CD4-positive, CD25-positive, alpha-beta regulatory T cell (primary cell): ENCODE measurements around the gene YBEY. TPM values are rescaled to one million over a fixed set of nuclear protein-coding genes. Genes with fewer than 3 reads are reported as not detected.

Experiments
- ATAC-seq, 2 donors: fragments of 150-1000 bp; cut with Tn5 transposase; one replicate each; pipeline ENCODE4 v1.10.0; 2021; ENCODE audit warnings: low read depth in 2 of 2, moderate number of reproducible peaks in 2 of 2, moderate library complexity in 1 of 2
- DNase-seq, 3 donors: peaks; one replicate each; pipeline versions ENCODE4 v3.0.0 to v3.0.0-alpha.2; 2012 to 2022; ENCODE audit warnings: mixed read lengths in 1 of 3
- H3K27ac ChIP-seq: one replicate; pipeline ENCODE4 v1.7.0; 2013; ENCODE audit warnings: mild to moderate bottlenecking, low read length; ENCODE audit not compliant: insufficient read depth, poor library complexity, severe bottlenecking
- H3K27me3 ChIP-seq: one replicate; pipeline ENCODE4 v1.7.0; 2013; ENCODE audit warnings: low read length; ENCODE audit not compliant: control insufficient read depth, insufficient read depth
- H3K36me3 ChIP-seq: one replicate; pipeline ENCODE4 v1.7.0; 2013; ENCODE audit warnings: mild to moderate bottlenecking, low read length, moderate library complexity; ENCODE audit not compliant: control insufficient read depth, insufficient read depth
- H3K4me1 ChIP-seq: 2 replicates; pipeline ENCODE4 v1.7.0; 2013; ENCODE audit warnings: mild to moderate bottlenecking, low read length; ENCODE audit not compliant: insufficient read depth, control insufficient read depth, poor library complexity, severe bottlenecking
- H3K4me3 ChIP-seq: one replicate; pipeline ENCODE4 v1.7.0; 2013; ENCODE audit warnings: low read depth, mild to moderate bottlenecking, low read length, moderate library complexity
- H3K9me3 ChIP-seq, 2 experiments: 1 replicate in 1 of 2; 2 replicates in 1 of 2; pipeline ENCODE4 v1.7.0; 2013; ENCODE audit warnings: low read length in 2 of 2, mild to moderate bottlenecking in 1 of 2, moderate library complexity in 1 of 2; ENCODE audit not compliant: control insufficient read depth in 2 of 2
- H3K27ac Mint-ChIP-seq, 3 donors: one replicate each; pipeline ENCODE4 v1.8.0; 2020 to 2022; ENCODE audit warnings: mild to moderate bottlenecking in 3 of 3, mixed read lengths in 3 of 3, moderate library complexity in 2 of 3
- H3K27me3 Mint-ChIP-seq: one replicate; pipeline ENCODE4 v1.8.0; 2022; ENCODE audit warnings: mild to moderate bottlenecking, mixed read lengths
- H3K36me3 Mint-ChIP-seq: one replicate; pipeline ENCODE4 v1.8.0; 2020; ENCODE audit warnings: mixed read lengths
- H3K4me1 Mint-ChIP-seq, 4 donors: one replicate each; pipeline ENCODE4 v1.8.0; 2020 to 2022; ENCODE audit warnings: mixed read lengths in 4 of 4, mild to moderate bottlenecking in 1 of 4
- H3K4me3 Mint-ChIP-seq, 4 donors: one replicate each; pipeline ENCODE4 v1.8.0; 2020 to 2022; ENCODE audit warnings: mild to moderate bottlenecking in 4 of 4, mixed read lengths in 4 of 4, moderate library complexity in 3 of 4
- H3K9me3 Mint-ChIP-seq, 7 donors: one replicate each; pipeline ENCODE4 v1.8.0; 2020 to 2022; ENCODE audit warnings: mixed read lengths in 7 of 7, mild to moderate bottlenecking in 3 of 7, moderate library complexity in 2 of 7
- polyA plus RNA-seq, 4 donors: library from polyadenylated mRNA; unstranded; fragments of 300-500 nt; fragmentation: Illumina TruSeq; gene quantifications; one replicate each; pipeline ENCODE4 v1.2.3, GENCODE V29; 2021
- total RNA-seq: library from RNA; stranded (reverse); gene quantifications from one replicate; pipeline ENCODE4 v1.2.3, GENCODE V29; 2022

Gene YBEY
- total and polyA plus RNA-seq, 5 donors from 2014 or later, result 10.9 to 18.3 (median 14.3) TPM

- DNase-seq (no peak), ATAC-seq (no peak)
- H3K4me1 ChIP-seq, result no peaks in the 10 kb centered on the region
- peaks cover 18% of the 10 kb centered on the region for H3K36me3 Mint-ChIP-seq
- H3K4me3 ChIP-seq, result no peak overlapping the region
- H3K27me3 Mint-ChIP-seq, result no peaks in the 10 kb centered on the region
- H3K9me3 Mint-ChIP-seq, result no peaks in the 10 kb centered on the region
- no peaks in the 10 kb centered on the region for H3K27me3 ChIP-seq
- no peak overlapping the region for H3K27ac ChIP-seq
- no peak overlapping the region for H3K27ac Mint-ChIP-seq
- no peak overlapping the region for H3K4me3 Mint-ChIP-seq
- peaks cover 73% of the 10 kb centered on the region for H3K36me3 ChIP-seq
- no peaks in the 10 kb centered on the region for H3K9me3 ChIP-seq
- H3K4me1 Mint-ChIP-seq, result peaks cover 0 to 2% (median 0%) of the 10 kb centered on the region in 4 donors
Observed at GRCh38 chr21:46265736-46266525, 20.2 kb upstream of the YBEY start.

DNA sequence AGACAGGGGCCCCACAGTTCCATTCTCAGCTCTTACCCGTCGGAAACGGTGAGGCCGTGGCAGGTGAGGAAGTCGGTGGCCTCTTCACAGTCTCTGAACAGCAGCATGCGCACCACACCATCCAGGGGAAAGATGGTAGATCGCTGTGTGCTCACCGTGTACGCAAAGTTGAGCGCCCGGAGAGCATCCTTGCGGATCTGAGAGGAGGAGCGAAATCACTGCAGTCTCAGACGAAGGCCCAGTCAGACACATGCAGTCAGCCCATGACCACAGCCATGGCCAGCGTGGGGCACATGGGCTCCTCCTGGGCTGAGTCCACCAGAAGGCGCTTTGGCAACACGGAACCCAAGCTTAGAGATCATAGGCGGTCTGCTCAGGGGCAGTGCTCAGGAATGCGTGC is 19.2 kb upstream of the YBEY start:
- ATAC-seq (no peak), DNase-seq (no peak)
- Mint-ChIP-seq H3K27ac (no peak overlapping the region), H3K27me3 (no peaks in the 10 kb centered on the region), H3K4me1 (peaks cover 0 to 2% (median under 1%) of the 10 kb centered on the region in 4 donors), H3K9me3 (no peaks in the 10 kb centered on the region), H3K4me3 (no peak overlapping the region), H3K36me3 (peaks cover 16% of the 10 kb centered on the region)
- Histone ChIP-seq H3K9me3 (no peaks in the 10 kb centered on the region), H3K4me3 (no peak overlapping the region), H3K27ac (no peak overlapping the region), H3K27me3 (no peaks in the 10 kb centered on the region), H3K4me1 (no peaks in the 10 kb centered on the region), H3K36me3 (peaks cover 75% of the 10 kb centered on the region)

GRCh38 chr21:46268371-46268770 is 17.8 kb upstream of the YBEY start:
- Histone ChIP-seq H3K27me3 (no peaks in the 10 kb centered on the region), H3K27ac (no peak overlapping the region), H3K4me3 (no peak overlapping the region), H3K9me3 (no peaks in the 10 kb centered on the region), H3K4me1 (no peaks in the 10 kb centered on the region), H3K36me3 (peaks cover 83% of the 10 kb centered on the region)
- no peaks in the 10 kb centered on the region for H3K9me3 Mint-ChIP-seq
- ATAC-seq, result no peak
- no peak overlapping the region for H3K4me3 Mint-ChIP-seq
- H3K27ac Mint-ChIP-seq, result no peak overlapping the region
- H3K27me3 Mint-ChIP-seq, result no peaks in the 10 kb centered on the region
- H3K4me1 Mint-ChIP-seq, result peaks cover 0 to 6% (median 0%) of the 10 kb centered on the region in 4 donors
- no peak for DNase-seq
- peaks cover 23% of the 10 kb centered on the region for H3K36me3 Mint-ChIP-seq

- no peak for ATAC-seq
- H3K27ac Mint-ChIP-seq, result no peak overlapping the region
- Histone ChIP-seq H3K9me3 (no peaks in the 10 kb centered on the region), H3K27ac (no peak overlapping the region), H3K27me3 (no peaks in the 10 kb centered on the region), H3K4me3 (no peak overlapping the region), H3K36me3 (peaks cover 86% of the 10 kb centered on the region), H3K4me1 (no peaks in the 10 kb centered on the region)
- peaks cover 0 to 6% (median 1%) of the 10 kb centered on the region in 4 donors for H3K4me1 Mint-ChIP-seq
- no peak for DNase-seq
- H3K4me3 Mint-ChIP-seq, result no peak overlapping the region
- H3K9me3 Mint-ChIP-seq, result no peaks in the 10 kb centered on the region
- peaks cover 34% of the 10 kb centered on the region for H3K36me3 Mint-ChIP-seq
- H3K27me3 Mint-ChIP-seq, result no peaks in the 10 kb centered on the region
Observed at GRCh38 chr21:46269466-46269865, 16.7 kb upstream of the YBEY start.

DNA sequence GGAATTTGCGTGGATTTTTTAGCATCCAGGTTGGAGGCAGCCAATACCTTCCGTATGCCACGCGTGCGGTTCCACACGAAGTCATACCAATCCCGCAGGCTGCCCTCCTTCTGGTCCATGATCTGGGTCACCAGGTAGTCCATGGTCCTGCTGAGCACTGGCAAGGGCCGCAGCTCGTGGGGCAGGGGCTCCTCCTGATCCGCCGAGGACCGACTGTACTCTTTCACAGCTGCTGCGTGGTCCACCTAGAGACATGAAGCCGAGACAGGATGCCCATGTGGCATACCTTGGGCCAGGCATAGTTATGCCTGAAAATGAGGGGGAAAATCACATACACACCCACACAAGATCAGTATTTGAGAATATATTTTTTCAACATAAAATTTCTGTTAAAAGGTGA is 12.8 kb upstream of the YBEY start:
- DNase-seq, result no peak
- no peaks in the 10 kb centered on the region for H3K9me3 ChIP-seq
- no peaks in the 10 kb centered on the region for H3K4me1 ChIP-seq
- Mint-ChIP-seq H3K4me1 (peaks cover 0 to 6% (median 6%) of the 10 kb centered on the region in 4 donors), H3K4me3 (no peak overlapping the region), H3K27ac (no peak overlapping the region), H3K9me3 (no peaks in the 10 kb centered on the region), H3K36me3 (peaks cover 40% of the 10 kb centered on the region), H3K27me3 (no peaks in the 10 kb centered on the region)
- peaks cover 92% of the 10 kb centered on the region for H3K36me3 ChIP-seq
- H3K27ac ChIP-seq, result no peak overlapping the region
- no peak for ATAC-seq
- H3K27me3 ChIP-seq, result no peaks in the 10 kb centered on the region
- H3K4me3 ChIP-seq, result no peak overlapping the region

- no peaks in the 10 kb centered on the region for H3K9me3 ChIP-seq
- no peaks in the 10 kb centered on the region for H3K27me3 ChIP-seq
- no peak for ATAC-seq
- peaks cover 48% of the 10 kb centered on the region for H3K36me3 Mint-ChIP-seq
- H3K27ac ChIP-seq, result no peak overlapping the region
- no peak overlapping the region for H3K4me3 ChIP-seq
- H3K27me3 Mint-ChIP-seq, result no peaks in the 10 kb centered on the region
- H3K4me1 ChIP-seq, result no peaks in the 10 kb centered on the region
- DNase-seq, result no peak
- no peak overlapping the region for H3K4me3 Mint-ChIP-seq
- peak overlapping the region in 1 of 3 donors; percentile 56 for H3K27ac Mint-ChIP-seq
- H3K9me3 Mint-ChIP-seq, result no peaks in the 10 kb centered on the region
- peaks cover 93% of the 10 kb centered on the region for H3K36me3 ChIP-seq
- H3K4me1 Mint-ChIP-seq, result peaks cover 0 to 13% (median 6%) of the 10 kb centered on the region in 4 donors
Observed at GRCh38 chr21:46274797-46275390, 11.2 kb upstream of the YBEY start.

- no peaks in the 10 kb centered on the region for H3K27me3 Mint-ChIP-seq
- peaks cover 33% of the 10 kb centered on the region for H3K36me3 Mint-ChIP-seq
Observed at GRCh38 chr21:46284077-46284644, 2.0 kb upstream of the YBEY start.

More at GRCh38 chr21:46284077-46284644, 2.0 kb upstream of the YBEY start:
- H3K27me3 ChIP-seq, result no peaks in the 10 kb centered on the region
- Mint-ChIP-seq H3K27ac (peak overlapping the region; percentile 50 to 83 (median 75)), H3K4me3 (peak overlapping the region; percentile 71 to 88 (median 78)), H3K9me3 (peaks cover 0 to 2% (median 0%) of the 10 kb centered on the region in 7 donors), H3K4me1 (peaks cover 20 to 80% (median 46%) of the 10 kb centered on the region in 4 donors)
- no peak for ATAC-seq
- H3K9me3 ChIP-seq, result no peaks in the 10 kb centered on the region
- no peak for DNase-seq
- H3K27ac ChIP-seq, result no peak overlapping the region
- peaks cover 55% of the 10 kb centered on the region for H3K4me1 ChIP-seq
- peaks cover 25% of the 10 kb centered on the region for H3K36me3 ChIP-seq
- H3K4me3 ChIP-seq, result peak overlapping the region; percentile 94
